HFFc6 (cell line): ENCODE data around the gene ITM2B. TPM values are rescaled to one million over a fixed set of nuclear protein-coding genes. Genes with fewer than 3 reads are reported as not detected.

Experiments
- DNase-seq: peaks from one replicate; pipeline ENCODE4 v3.0.0-alpha.2; 2018
- H3K27ac Mint-ChIP-seq: 2 replicates; pipeline ENCODE4 v1.8.0; 2020; ENCODE audit warnings: mild to moderate bottlenecking, mixed read lengths
- H3K27me3 Mint-ChIP-seq: 2 replicates; pipeline ENCODE4 v1.8.0; 2021; ENCODE audit warnings: mild to moderate bottlenecking, moderate library complexity, mixed read lengths; ENCODE audit not compliant: insufficient read depth
- H3K36me3 Mint-ChIP-seq: 2 replicates; pipeline ENCODE4 v1.8.0; 2021; ENCODE audit warnings: low read depth, mixed read lengths
- H3K4me1 Mint-ChIP-seq: 2 replicates; pipeline ENCODE4 v1.8.0; 2020; ENCODE audit warnings: low read depth, mixed read lengths
- H3K4me3 Mint-ChIP-seq: 2 replicates; pipeline ENCODE4 v1.8.0; 2020; ENCODE audit warnings: mild to moderate bottlenecking, moderate library complexity, mixed read lengths
- H3K9me3 Mint-ChIP-seq: 2 replicates; pipeline ENCODE4 v1.8.0; 2020; ENCODE audit warnings: mild to moderate bottlenecking, mixed read lengths
- total RNA-seq, 6 experiments: library from RNA; stranded (reverse); fragmentation: NEBNext Ultra II Directional; extraction: Animal tissue kit (Norgen Biotek cat#: 25700); gene quantifications; 2 replicates in 1 of 6; 3 replicates in 5 of 6; pipeline ENCODE4 v1.2.3, GENCODE V29; 2021
- TF ChIP-seq, protein P1 (sequence below): fragments of 200-600 bp; sonication (generic); IDR thresholded peaks from 2 replicates; pipeline ENCODE4 v1.5.0; 2021; ENCODE audit warnings: antibody characterized with exemption, mild to moderate bottlenecking

The ITM2B gene
- total RNA-seq, 6 experiments from 2014 or later = 161 to 258 (median 191) TPM

GRCh38 chr13:48242677-48243076, 9.7 kb downstream of the ITM2B start:
- H3K36me3 Mint-ChIP-seq = no peaks in the 10 kb centered on the region
- peaks cover under 1% of the 10 kb centered on the region for H3K4me1 Mint-ChIP-seq
- H3K27me3 Mint-ChIP-seq = no peaks in the 10 kb centered on the region
- TF ChIP-seq, protein P1, sequence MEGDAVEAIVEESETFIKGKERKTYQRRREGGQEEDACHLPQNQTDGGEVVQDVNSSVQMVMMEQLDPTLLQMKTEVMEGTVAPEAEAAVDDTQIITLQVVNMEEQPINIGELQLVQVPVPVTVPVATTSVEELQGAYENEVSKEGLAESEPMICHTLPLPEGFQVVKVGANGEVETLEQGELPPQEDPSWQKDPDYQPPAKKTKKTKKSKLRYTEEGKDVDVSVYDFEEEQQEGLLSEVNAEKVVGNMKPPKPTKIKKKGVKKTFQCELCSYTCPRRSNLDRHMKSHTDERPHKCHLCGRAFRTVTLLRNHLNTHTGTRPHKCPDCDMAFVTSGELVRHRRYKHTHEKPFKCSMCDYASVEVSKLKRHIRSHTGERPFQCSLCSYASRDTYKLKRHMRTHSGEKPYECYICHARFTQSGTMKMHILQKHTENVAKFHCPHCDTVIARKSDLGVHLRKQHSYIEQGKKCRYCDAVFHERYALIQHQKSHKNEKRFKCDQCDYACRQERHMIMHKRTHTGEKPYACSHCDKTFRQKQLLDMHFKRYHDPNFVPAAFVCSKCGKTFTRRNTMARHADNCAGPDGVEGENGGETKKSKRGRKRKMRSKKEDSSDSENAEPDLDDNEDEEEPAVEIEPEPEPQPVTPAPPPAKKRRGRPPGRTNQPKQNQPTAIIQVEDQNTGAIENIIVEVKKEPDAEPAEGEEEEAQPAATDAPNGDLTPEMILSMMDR = no peak
- no peak overlapping the region for H3K27ac Mint-ChIP-seq
- no peaks in the 10 kb centered on the region for H3K9me3 Mint-ChIP-seq
- no peak for DNase-seq
- no peak overlapping the region for H3K4me3 Mint-ChIP-seq

GRCh38 chr13:48244159-48244558, 11.2 kb downstream of the ITM2B start:
- Mint-ChIP-seq H3K4me3 (no peak overlapping the region), H3K36me3 (no peaks in the 10 kb centered on the region), H3K9me3 (no peaks in the 10 kb centered on the region), H3K27me3 (no peaks in the 10 kb centered on the region), H3K4me1 (no peaks in the 10 kb centered on the region), H3K27ac (no peak overlapping the region)
- TF ChIP-seq, protein P1 = no peak
- no peak for DNase-seq

DNA sequence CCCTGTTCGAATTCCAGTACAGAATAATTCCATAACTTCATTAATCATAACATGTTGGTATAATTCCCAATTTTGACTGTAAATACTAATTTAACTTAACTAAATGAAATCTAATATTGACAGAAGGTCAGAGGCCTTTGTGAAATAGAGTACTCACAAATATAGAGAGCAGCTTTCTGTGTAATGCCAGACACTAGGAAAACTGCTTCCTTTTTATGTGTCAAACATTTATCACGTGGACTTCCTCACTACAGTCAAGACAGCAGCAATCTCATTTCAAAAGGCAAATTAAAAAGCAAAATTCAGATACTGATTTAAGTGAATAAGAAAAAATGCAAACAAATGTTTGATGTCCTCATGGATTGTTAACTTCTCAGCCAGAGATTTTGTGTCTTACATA, 13.1 kb downstream of the ITM2B start:
- H3K27me3 Mint-ChIP-seq = no peaks in the 10 kb centered on the region
- no peak overlapping the region for H3K27ac Mint-ChIP-seq
- H3K4me3 Mint-ChIP-seq = no peak overlapping the region
- TF ChIP-seq, protein P1 = no peak
- no peak for DNase-seq
- no peaks in the 10 kb centered on the region for H3K9me3 Mint-ChIP-seq
- no peaks in the 10 kb centered on the region for H3K4me1 Mint-ChIP-seq
- H3K36me3 Mint-ChIP-seq = no peaks in the 10 kb centered on the region

- DNase-seq = no peak
- Mint-ChIP-seq H3K27ac (no peak overlapping the region), H3K4me3 (no peak overlapping the region), H3K4me1 (no peaks in the 10 kb centered on the region), H3K9me3 (no peaks in the 10 kb centered on the region), H3K27me3 (no peaks in the 10 kb centered on the region), H3K36me3 (peaks cover 4% of the 10 kb centered on the region; the same call in 1 of the 2 replicates)
- TF ChIP-seq, protein P1 = no peak
Measured at GRCh38 chr13:48249018-48249417, 16.0 kb downstream of the ITM2B start.

DNA sequence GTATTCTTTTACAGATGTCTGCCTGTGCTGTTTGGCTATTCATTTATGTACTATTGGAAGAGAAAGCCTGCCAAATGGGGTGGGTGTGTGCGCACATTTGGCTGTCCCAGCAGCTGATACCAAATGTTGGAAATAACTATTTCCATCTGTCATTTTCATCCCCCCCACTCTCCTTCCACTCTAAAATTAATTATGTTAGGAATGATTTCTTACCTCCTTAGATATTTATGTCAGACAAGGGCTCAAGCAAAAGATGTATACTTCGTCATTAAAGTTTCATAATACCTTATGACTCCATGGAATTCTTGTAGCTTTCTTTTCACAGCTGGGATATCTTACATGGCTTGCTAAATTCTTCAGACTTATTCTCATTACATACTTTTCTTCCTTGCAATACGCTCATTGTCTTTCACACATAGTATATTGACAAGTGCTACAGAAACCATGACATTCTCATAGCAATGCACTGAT, 18.6 kb downstream of the ITM2B start:
- no peaks in the 10 kb centered on the region for H3K27me3 Mint-ChIP-seq
- DNase-seq = no peak
- no peak overlapping the region for H3K4me3 Mint-ChIP-seq
- peaks cover 8% of the 10 kb centered on the region for H3K36me3 Mint-ChIP-seq
- H3K9me3 Mint-ChIP-seq = no peaks in the 10 kb centered on the region
- TF ChIP-seq, protein P1 = no peak
- no peaks in the 10 kb centered on the region for H3K4me1 Mint-ChIP-seq
- H3K27ac Mint-ChIP-seq = no peak overlapping the region

DNA sequence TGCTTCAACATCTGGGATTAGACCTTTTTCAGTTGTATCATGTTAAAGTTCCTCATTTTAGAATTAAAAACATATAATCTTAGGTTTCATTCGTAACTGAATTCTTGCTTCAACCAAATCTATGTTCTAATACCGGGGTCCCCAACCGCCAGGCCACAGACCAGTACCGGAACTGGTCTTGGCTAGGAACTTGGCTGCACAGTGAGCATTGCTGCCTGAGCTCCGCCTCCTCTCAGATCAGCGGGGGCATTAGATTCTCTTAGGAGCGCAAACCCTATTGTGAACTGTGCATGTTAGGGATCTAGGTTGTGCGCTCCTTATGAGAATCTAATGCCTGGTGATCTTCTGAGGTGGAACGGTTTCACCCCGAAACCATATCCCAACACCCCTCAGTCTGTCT, 19.2 kb downstream of the ITM2B start:
- Mint-ChIP-seq H3K36me3 (peaks cover 10% of the 10 kb centered on the region), H3K4me1 (no peaks in the 10 kb centered on the region), H3K27ac (no peak overlapping the region), H3K27me3 (no peaks in the 10 kb centered on the region), H3K9me3 (no peaks in the 10 kb centered on the region), H3K4me3 (no peak overlapping the region)
- DNase-seq = no peak
- TF ChIP-seq, protein P1 = no peak
